ENCODE results near the gene AGR3.

The AGR3 gene

DNA sequence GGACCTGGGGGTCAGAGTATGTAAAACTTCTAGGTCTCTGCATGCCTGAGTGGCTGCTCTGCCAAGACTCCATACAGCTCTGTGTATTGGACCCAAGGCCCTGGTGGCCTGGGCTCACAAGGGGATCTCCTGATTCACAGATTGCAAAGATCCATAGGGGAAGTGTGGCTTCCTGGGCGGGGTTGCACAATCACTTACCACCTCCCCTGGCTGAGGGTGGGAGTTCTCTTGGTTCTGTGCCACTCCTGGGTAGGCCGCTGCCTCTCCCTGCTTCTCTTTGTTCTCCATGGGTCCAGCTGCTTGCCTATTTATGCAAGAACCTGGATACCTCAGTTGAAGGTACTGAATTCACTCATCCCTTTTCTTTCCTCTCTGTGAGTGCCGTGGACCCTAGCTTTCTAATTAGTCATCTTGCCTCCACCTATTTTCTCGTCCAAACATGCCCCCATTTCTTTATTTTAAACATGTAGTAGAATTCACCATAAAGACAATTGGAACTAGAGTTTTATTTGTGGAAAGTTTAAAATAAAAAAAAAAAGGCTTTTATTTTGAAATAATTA is 18.5 kb upstream of the AGR3 start:
- peak; percentile 41; the same call in 1 of the 2 replicates for TF ChIP-seq Cebpa-rat (IDR thresholded peaks at IDR 0.05)
- Histone ChIP-seq H4K20me1 (no peaks in the 10 kb centered on the region), H3K27me3 (no peaks in the 10 kb centered on the region), H3K27ac (no peak overlapping the region), H3K4me3 (no peak overlapping the region), H3K9me3 (peaks cover 18% of the 10 kb centered on the region; the same call in 1 of the 2 replicates), H3K36me3 (no peaks in the 10 kb centered on the region), H3K4me2 (no peak overlapping the region), H3K4me1 (no peaks in the 10 kb centered on the region), H3K9ac (no peak overlapping the region)

DNA sequence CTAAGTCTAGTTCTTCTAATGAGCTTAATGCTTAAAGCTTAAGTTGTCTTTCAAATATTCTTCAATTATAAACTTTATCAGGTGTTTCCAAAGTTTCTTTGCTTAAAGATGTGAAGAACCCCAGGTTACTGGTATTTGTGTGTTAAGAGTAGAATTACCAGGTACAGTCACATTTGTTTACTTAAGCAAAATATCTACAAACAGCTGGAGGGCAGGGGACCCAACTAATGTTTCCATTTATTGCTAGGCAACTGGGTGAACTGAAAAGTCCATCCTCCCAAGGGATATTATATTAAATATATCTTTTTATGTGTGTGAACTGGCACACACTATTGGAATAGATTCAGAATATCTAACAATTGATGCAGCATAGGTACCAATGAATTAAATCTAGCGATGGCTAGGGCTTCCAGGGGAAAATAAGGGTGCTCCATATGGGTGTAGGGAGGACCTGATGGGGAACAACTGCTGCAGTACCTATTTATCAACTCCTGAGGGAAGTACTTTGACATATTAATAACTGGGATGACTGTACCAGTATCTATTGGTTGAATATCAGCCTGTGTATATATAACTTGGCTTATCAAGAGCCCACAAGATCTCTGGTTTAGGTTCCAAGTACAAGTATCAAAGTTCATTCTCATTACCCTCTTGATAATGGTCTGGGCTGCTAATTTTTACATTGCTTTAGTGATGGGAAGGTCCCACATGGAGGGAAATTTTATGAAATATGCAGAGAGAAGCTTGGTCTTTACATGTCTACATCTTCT is 10.3 kb upstream of the AGR3 start:
- no peak overlapping the region for H3K4me2 ChIP-seq
- no peaks in the 10 kb centered on the region for H3K27me3 ChIP-seq
- no peaks in the 10 kb centered on the region for H4K20me1 ChIP-seq

DNA sequence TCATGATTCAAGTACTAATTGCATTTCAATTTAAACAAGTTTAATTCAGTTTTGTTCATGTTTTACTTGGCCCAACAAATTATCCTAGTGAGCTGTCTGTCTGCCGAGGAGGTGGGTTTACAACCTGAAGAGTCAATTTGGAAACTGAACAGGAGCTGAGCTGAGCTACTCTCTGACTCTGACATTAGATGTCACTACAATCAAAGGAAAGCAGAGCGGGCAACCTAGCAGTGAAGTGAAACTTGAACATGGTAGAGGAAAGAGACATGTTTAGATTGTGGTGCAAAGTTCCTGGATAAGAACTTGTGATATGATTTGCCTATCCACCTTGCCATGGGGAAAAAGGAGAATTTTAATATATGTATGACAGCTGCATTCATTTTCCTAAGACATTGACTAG is 9.6 kb upstream of the AGR3 start:
- no peak overlapping the region for H3K4me2 ChIP-seq
- H3K9me3 ChIP-seq: no peaks in the 10 kb centered on the region
- no peak overlapping the region for H3K27ac ChIP-seq
- no peak overlapping the region for H3K9ac ChIP-seq
- H3K27me3 ChIP-seq: no peaks in the 10 kb centered on the region
- no peaks in the 10 kb centered on the region for H3K4me1 ChIP-seq
- TF ChIP-seq Cebpa-rat (IDR thresholded peaks at IDR 0.05): no peak
- H3K4me3 ChIP-seq: no peak overlapping the region
- no peaks in the 10 kb centered on the region for H3K36me3 ChIP-seq
- H4K20me1 ChIP-seq: no peaks in the 10 kb centered on the region

More for the DNA sequence above, 10.3 kb upstream of the AGR3 start:
- no peaks in the 10 kb centered on the region for H3K36me3 ChIP-seq
- no peaks in the 10 kb centered on the region for H3K9me3 ChIP-seq
- no peak for TF ChIP-seq Cebpa-rat (IDR thresholded peaks at IDR 0.05)
- no peak overlapping the region for H3K9ac ChIP-seq
- H3K4me1 ChIP-seq: no peaks in the 10 kb centered on the region
- H3K4me3 ChIP-seq: no peak overlapping the region
- H3K27ac ChIP-seq: no peak overlapping the region

DNA sequence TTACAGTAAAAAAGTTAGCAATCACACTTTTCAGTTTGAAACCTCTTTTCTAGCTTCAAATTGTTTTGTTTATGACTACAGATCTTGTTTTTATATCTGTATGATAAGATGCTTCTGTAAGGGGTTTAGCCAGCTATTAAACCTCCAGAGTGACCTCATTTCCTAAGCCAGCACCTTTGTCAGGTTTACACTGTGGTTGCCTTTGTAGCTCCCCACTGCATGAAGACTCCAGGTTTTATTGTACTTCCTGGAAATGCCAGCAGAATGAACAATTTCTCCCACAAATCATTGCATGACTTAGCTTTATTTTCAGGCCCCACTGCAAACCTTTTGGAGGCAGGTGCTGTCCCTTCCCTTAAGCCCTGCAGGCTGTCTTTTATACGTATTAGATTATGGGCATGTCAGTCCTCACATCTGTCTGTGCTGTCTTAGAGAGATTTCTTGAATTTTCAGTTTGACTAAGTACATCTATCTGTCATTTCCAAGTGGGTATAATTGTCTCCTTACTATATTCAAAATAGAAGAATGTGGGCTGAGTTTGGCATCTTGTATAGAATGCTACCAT is 8.2 kb upstream of the AGR3 start:
- Histone ChIP-seq H3K4me1 (no peaks in the 10 kb centered on the region), H3K27ac (no peak overlapping the region), H3K4me2 (no peak overlapping the region), H3K9me3 (no peaks in the 10 kb centered on the region), H3K4me3 (no peak overlapping the region), H4K20me1 (no peaks in the 10 kb centered on the region), H3K9ac (no peak overlapping the region), H3K36me3 (no peaks in the 10 kb centered on the region), H3K27me3 (no peaks in the 10 kb centered on the region)
- no peak for TF ChIP-seq Cebpa-rat (IDR thresholded peaks at IDR 0.05)

DNA sequence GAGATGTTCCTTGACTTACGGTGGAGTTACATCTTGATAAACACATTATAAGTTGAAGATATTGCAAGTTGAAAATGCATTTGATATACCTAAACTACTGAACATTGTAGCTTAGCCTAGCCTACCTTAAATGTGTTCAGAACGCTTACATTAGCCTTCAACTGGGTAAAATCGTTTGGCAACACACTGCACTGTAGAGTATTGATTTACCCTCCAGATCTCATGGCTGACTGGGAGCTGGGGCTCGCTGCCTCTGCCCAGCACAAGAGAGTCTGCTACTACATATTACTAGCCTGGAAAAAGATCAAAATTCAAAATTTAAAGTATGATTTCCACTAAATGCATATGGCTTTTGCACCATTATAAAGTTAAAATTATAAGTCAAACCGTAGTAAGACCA is 7.5 kb upstream of the AGR3 start:
- Histone ChIP-seq H3K9me3 (no peaks in the 10 kb centered on the region), H3K36me3 (no peaks in the 10 kb centered on the region), H3K4me3 (no peak overlapping the region), H3K4me1 (no peaks in the 10 kb centered on the region), H4K20me1 (no peaks in the 10 kb centered on the region), H3K9ac (no peak overlapping the region), H3K27me3 (no peaks in the 10 kb centered on the region), H3K4me2 (no peak overlapping the region), H3K27ac (no peak overlapping the region)
- TF ChIP-seq Cebpa-rat (IDR thresholded peaks at IDR 0.05): no peak

DNA sequence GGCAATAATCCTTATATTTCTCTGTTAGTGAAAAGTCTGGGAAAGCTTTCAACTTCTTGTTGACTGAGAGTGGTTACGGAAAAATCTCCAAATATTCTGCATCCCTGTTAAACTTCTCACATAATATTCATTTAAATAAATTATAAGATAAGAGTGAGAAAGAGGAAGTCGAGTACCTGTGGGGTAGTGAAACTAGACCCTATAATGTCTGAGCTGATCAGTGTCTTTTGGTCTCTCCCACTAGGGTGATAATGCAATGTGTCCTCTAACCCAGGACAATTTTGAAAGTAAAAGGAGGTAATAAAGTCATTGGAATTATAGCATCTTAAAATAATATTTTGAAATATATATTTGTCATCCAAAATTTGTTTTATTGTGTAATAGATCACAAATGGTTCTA is 2.1 kb upstream of the AGR3 start:
- Histone ChIP-seq H3K27me3 (no peaks in the 10 kb centered on the region), H3K36me3 (no peaks in the 10 kb centered on the region), H3K9ac (no peak overlapping the region), H3K27ac (no peak overlapping the region), H4K20me1 (no peaks in the 10 kb centered on the region), H3K9me3 (no peaks in the 10 kb centered on the region), H3K4me2 (no peak overlapping the region), H3K4me1 (no peaks in the 10 kb centered on the region), H3K4me3 (no peak overlapping the region)
- TF ChIP-seq Cebpa-rat (IDR thresholded peaks at IDR 0.05): no peak

DNA sequence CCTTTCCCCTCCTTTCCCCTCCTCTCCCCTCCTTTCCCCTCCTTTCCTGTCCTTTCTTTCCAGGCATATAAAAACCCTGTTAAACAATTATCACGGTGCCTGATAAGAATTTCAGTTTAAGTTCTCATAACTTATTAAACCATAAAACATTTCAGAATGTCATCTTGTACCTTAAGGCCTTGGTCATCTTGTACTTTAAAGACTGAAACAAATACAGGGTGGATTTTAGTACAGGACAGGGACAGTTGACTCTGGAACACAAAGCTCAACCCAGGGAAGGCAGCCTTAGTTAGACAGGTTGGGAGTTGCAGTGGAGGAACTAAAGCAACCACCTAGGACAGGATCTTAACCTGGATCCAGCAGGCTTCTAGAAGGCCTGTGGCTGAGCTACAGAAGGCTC is 1.2 kb downstream of the AGR3 start:
- no peaks in the 10 kb centered on the region for H3K27me3 ChIP-seq
- no peaks in the 10 kb centered on the region for H3K9me3 ChIP-seq
- H4K20me1 ChIP-seq: no peaks in the 10 kb centered on the region
- no peak overlapping the region for H3K4me3 ChIP-seq
- H3K27ac ChIP-seq: no peak overlapping the region
- H3K9ac ChIP-seq: no peak overlapping the region
- TF ChIP-seq Cebpa-rat (IDR thresholded peaks at IDR 0.05): no peak
- H3K4me2 ChIP-seq: no peak overlapping the region
- H3K36me3 ChIP-seq: no peaks in the 10 kb centered on the region
- no peaks in the 10 kb centered on the region for H3K4me1 ChIP-seq

DNA sequence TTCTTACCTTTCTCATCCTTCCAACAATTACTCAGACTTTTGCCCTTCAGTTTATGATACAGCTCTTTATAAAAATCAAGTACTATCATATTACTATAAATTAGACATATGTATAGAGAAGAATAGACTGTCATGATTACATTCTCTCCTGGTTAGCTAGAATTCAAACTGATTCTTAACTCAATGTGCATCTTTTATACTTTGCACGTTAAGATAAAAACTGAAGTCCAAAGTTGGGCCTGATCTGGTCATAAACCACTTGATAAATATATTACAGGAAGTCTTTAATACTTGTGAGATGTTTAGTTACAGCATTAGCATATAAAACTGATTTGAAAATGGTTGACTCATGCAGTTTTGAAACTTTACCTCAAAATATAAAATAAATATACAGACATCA is 2.6 kb downstream of the AGR3 start:
- H3K4me2 ChIP-seq: no peak overlapping the region
- no peak for TF ChIP-seq Cebpa-rat (IDR thresholded peaks at IDR 0.05)
- H3K4me3 ChIP-seq: no peak overlapping the region
- H3K27ac ChIP-seq: no peak overlapping the region
- H3K4me1 ChIP-seq: no peaks in the 10 kb centered on the region
- no peaks in the 10 kb centered on the region for H3K36me3 ChIP-seq
- no peaks in the 10 kb centered on the region for H4K20me1 ChIP-seq
- H3K27me3 ChIP-seq: no peaks in the 10 kb centered on the region
- H3K9ac ChIP-seq: no peak overlapping the region
- no peaks in the 10 kb centered on the region for H3K9me3 ChIP-seq

DNA sequence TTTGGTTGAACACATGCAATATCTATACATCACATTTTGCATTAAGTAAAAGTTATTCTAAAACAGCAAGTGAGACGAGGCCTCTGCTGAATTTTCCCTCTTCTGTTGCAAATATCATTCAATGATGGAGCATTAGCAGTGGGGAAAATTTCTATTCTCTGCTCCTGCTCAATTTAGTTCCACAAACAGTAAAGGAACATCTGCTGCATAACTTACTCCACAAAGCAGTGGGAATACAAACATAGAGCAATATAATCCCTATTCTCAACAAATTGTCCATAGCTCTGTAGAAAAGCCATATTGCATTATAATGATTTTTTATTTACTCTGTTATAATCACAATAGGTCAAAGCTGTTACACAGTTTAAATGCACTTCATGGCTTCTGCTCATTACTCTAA is 5.9 kb downstream of the AGR3 start:
- Histone ChIP-seq H3K4me1 (no peaks in the 10 kb centered on the region), H3K36me3 (no peaks in the 10 kb centered on the region), H3K9me3 (peaks cover 15% of the 10 kb centered on the region), H3K27me3 (no peaks in the 10 kb centered on the region), H3K4me3 (no peak overlapping the region), H4K20me1 (no peaks in the 10 kb centered on the region), H3K4me2 (no peak overlapping the region), H3K9ac (no peak overlapping the region), H3K27ac (no peak overlapping the region)
- no peak for TF ChIP-seq Cebpa-rat (IDR thresholded peaks at IDR 0.05)

DNA sequence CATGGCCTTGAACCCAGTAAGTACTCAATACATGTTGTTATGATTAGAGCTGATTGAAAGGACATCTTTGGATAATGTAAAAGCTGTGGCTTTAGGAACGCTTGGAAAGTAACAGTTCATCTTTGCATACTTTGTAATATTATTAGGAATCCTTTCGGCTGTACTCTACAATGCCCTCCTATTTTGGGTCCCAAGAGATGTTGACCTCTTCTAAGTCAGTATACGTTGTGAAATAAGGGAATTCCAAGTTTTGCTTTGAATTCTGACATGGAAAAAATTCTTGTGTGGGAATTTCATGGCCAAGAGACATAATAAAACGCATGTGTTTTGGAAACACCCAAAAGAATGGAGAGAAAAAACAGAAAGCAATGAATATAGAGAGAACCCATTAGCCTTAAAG is 7.7 kb downstream of the AGR3 start:
- Histone ChIP-seq H3K4me2 (no peak overlapping the region), H3K4me3 (no peak overlapping the region), H3K9me3 (peaks cover 15% of the 10 kb centered on the region), H3K9ac (no peak overlapping the region), H4K20me1 (no peaks in the 10 kb centered on the region), H3K27me3 (no peaks in the 10 kb centered on the region), H3K4me1 (no peaks in the 10 kb centered on the region), H3K36me3 (no peaks in the 10 kb centered on the region), H3K27ac (no peak overlapping the region)
- TF ChIP-seq Cebpa-rat (IDR thresholded peaks at IDR 0.05): no peak

All from BLaER1 (cell line).